Trophoblast cell (in vitro differentiated cells and primary cell): Measurements from ENCODE around the gene CCNC.

ENCODE experiments used
- DNase-seq, 2 donors: peaks; one replicate each; pipeline ENCODE4 v3.0.0-alpha.2; 2016
- H2AFZ ChIP-seq: 2 replicates; pipeline ENCODE4 v1.6.1; 2013; ENCODE audit warnings: low read length, moderate library complexity, mild to moderate bottlenecking; ENCODE audit not compliant: insufficient read depth, poor library complexity
- H2AK5ac ChIP-seq: 2 replicates; pipeline ENCODE4 v1.6.1; 2013; ENCODE audit warnings: mild to moderate bottlenecking, low read length
- H2BK120ac ChIP-seq: 2 replicates; pipeline ENCODE4 v1.6.1; 2013; ENCODE audit warnings: low read length, mild to moderate bottlenecking, moderate library complexity; ENCODE audit not compliant: insufficient read depth, poor library complexity
- H2BK12ac ChIP-seq: 2 replicates; pipeline ENCODE4 v1.6.1; 2013; ENCODE audit warnings: mild to moderate bottlenecking, low read length, moderate library complexity
- H2BK5ac ChIP-seq: 2 replicates; pipeline ENCODE4 v1.6.1; 2013; ENCODE audit warnings: low read length, low read depth, moderate library complexity, mild to moderate bottlenecking; ENCODE audit not compliant: poor library complexity
- H3K14ac ChIP-seq: 2 replicates; pipeline ENCODE4 v1.6.1; 2013; ENCODE audit warnings: mild to moderate bottlenecking, low read length
- H3K18ac ChIP-seq: 2 replicates; pipeline ENCODE4 v1.6.1; 2013; ENCODE audit warnings: mild to moderate bottlenecking, low read length
- H3K23ac ChIP-seq: 2 replicates; pipeline ENCODE4 v1.6.1; 2013; ENCODE audit warnings: low read length
- H3K27ac ChIP-seq: 2 replicates; pipeline ENCODE4 v1.5.1; 2013; ENCODE audit warnings: low read depth, mild to moderate bottlenecking, inconsistent platforms, low read length, moderate library complexity
- H3K27me3 ChIP-seq: 2 replicates; pipeline ENCODE4 v1.6.1; 2013; ENCODE audit warnings: inconsistent platforms, mild to moderate bottlenecking, low read length, moderate library complexity; ENCODE audit not compliant: insufficient read depth
- H3K36me3 ChIP-seq, 2 experiments: 1 replicate in 1 of 2; 2 replicates in 1 of 2; pipeline ENCODE4 v1.6.1; 2013; ENCODE audit warnings: low read length in 2 of 2, mild to moderate bottlenecking in 2 of 2, moderate library complexity in 1 of 2; ENCODE audit not compliant: insufficient read depth in 2 of 2, control insufficient read depth in 1 of 2
- H3K4ac ChIP-seq: 2 replicates; pipeline ENCODE4 v1.6.1; 2013; ENCODE audit warnings: low read depth, mild to moderate bottlenecking, low read length, moderate library complexity
- H3K4me1 ChIP-seq, 2 experiments: 1 replicate in 1 of 2; 2 replicates in 1 of 2; pipeline ENCODE4 v1.6.1; 2013; ENCODE audit warnings: low read length in 2 of 2, mild to moderate bottlenecking in 2 of 2, moderate library complexity in 1 of 2; ENCODE audit not compliant: insufficient read depth in 2 of 2, control insufficient read depth in 1 of 2
- H3K4me2 ChIP-seq: 2 replicates; pipeline ENCODE4 v1.6.1; 2013; ENCODE audit warnings: inconsistent platforms, mild to moderate bottlenecking, low read length, moderate library complexity
- H3K4me3 ChIP-seq: 2 replicates; pipeline ENCODE4 v1.5.1; 2013; ENCODE audit warnings: mild to moderate bottlenecking, low read depth, low read length, inconsistent platforms
- H3K79me1 ChIP-seq: one replicate; pipeline ENCODE4 v1.6.1; 2013; ENCODE audit warnings: low read length
- H3K79me2 ChIP-seq: 2 replicates; pipeline ENCODE4 v1.6.1; 2013; ENCODE audit warnings: low read length, mild to moderate bottlenecking; ENCODE audit not compliant: control insufficient read depth, insufficient read depth, poor library complexity
- H3K9ac ChIP-seq: 2 replicates; pipeline ENCODE4 v1.6.1; 2013; ENCODE audit warnings: mild to moderate bottlenecking, low read length
- H3K9me3 ChIP-seq: 2 replicates; pipeline ENCODE4 v1.6.1; 2013; ENCODE audit warnings: low read depth, mild to moderate bottlenecking, control low read depth, inconsistent platforms, low read length; ENCODE audit not compliant: insufficient read depth
- H4K12ac ChIP-seq: 2 replicates; pipeline ENCODE4 v1.6.1; 2013; ENCODE audit warnings: low read depth, mild to moderate bottlenecking, low read length, moderate library complexity
- H4K8ac ChIP-seq: 2 replicates; pipeline ENCODE4 v1.6.1; 2013; ENCODE audit warnings: low read depth, mild to moderate bottlenecking, low read length, moderate library complexity
- H4K91ac ChIP-seq: one replicate; pipeline ENCODE4 v1.6.1; 2013; ENCODE audit warnings: low read depth, mild to moderate bottlenecking, low read length, moderate library complexity
- WGBS: extraction: QIAGEN DNeasy Blood & Tissue Kit; methylation state at CpG from one replicate; pipeline ENCODE4 v1.1.7; 2013; ENCODE audit warnings: missing lambda C conversion rate; ENCODE audit not compliant: insufficient read length, insufficient coverage; ENCODE audit errors: extremely low coverage; 5-methylcytosine and 5-hydroxymethylcytosine counted together

The CCNC gene

GRCh38 chr6:99613409-99613704 lies 44.9 kb upstream of the CCNC start:
- Histone ChIP-seq H4K8ac (no peak overlapping the region), H4K12ac (no peak overlapping the region), H2BK120ac (no peak overlapping the region), H3K4me3 (peak overlapping the region; percentile 50), H3K4me1 (peaks cover 14 to 18% of the 10 kb centered on the region in 2 experiments), H3K27ac (no peak overlapping the region), H3K14ac (no peak overlapping the region), H3K18ac (no peak overlapping the region), H2AFZ (peak overlapping the region; percentile 81), H2AK5ac (no peak overlapping the region), H3K4ac (no peak overlapping the region), H2BK12ac (no peak overlapping the region), H3K4me2 (peak overlapping the region; percentile 68), H3K36me3 (no peaks in the 10 kb centered on the region), H3K9me3 (peaks cover 12% of the 10 kb centered on the region), H3K27me3 (peaks cover 61% of the 10 kb centered on the region), H3K9ac (no peak overlapping the region), H3K23ac (no peak overlapping the region), H4K91ac (no peak overlapping the region), H2BK5ac (no peak overlapping the region), H3K79me1 (no peaks in the 10 kb centered on the region), H3K79me2 (no peaks in the 10 kb centered on the region)
- peak in 1 of 2 donors; percentile 65 for DNase-seq
- WGBS = no CpG with 5 or more reads among the region's 37 CpGs

- no peak overlapping the region for H3K9ac ChIP-seq
- H2BK12ac ChIP-seq = no peak overlapping the region
- peak overlapping the region; percentile 81 for H2AFZ ChIP-seq
- no peak overlapping the region for H2BK120ac ChIP-seq
- no peak overlapping the region for H4K8ac ChIP-seq
- no peak overlapping the region for H3K27ac ChIP-seq
- H3K79me1 ChIP-seq = no peaks in the 10 kb centered on the region
- no CpG with 5 or more reads among the region's 56 CpGs for WGBS
- H3K23ac ChIP-seq = no peak overlapping the region
- H3K27me3 ChIP-seq = peaks cover 61% of the 10 kb centered on the region
- no peak overlapping the region for H4K91ac ChIP-seq
- H4K12ac ChIP-seq = no peak overlapping the region
- H3K14ac ChIP-seq = no peak overlapping the region
- no peak overlapping the region for H2AK5ac ChIP-seq
- H3K4me3 ChIP-seq = peak overlapping the region; percentile 50
- no peaks in the 10 kb centered on the region for H3K79me2 ChIP-seq
- peak overlapping the region; percentile 68 for H3K4me2 ChIP-seq
- no peak overlapping the region for H3K4ac ChIP-seq
- H3K18ac ChIP-seq = no peak overlapping the region
- H3K9me3 ChIP-seq = peaks cover 11% of the 10 kb centered on the region
- no peak for DNase-seq
- H3K4me1 ChIP-seq = peaks cover 14 to 18% of the 10 kb centered on the region in 2 experiments
- no peak overlapping the region for H2BK5ac ChIP-seq
- no peaks in the 10 kb centered on the region for H3K36me3 ChIP-seq
Observed at GRCh38 chr6:99612551-99613408, 44.3 kb upstream of the CCNC start.

- Histone ChIP-seq H3K36me3 (no peaks in the 10 kb centered on the region), H2BK120ac (no peak overlapping the region), H3K9me3 (peaks cover 11% of the 10 kb centered on the region), H3K27me3 (peaks cover 69% of the 10 kb centered on the region), H2AFZ (no peak overlapping the region), H3K4me3 (no peak overlapping the region), H3K79me2 (no peaks in the 10 kb centered on the region), H2BK5ac (no peak overlapping the region), H3K79me1 (no peaks in the 10 kb centered on the region), H3K14ac (no peak overlapping the region), H4K12ac (no peak overlapping the region), H3K27ac (no peak overlapping the region), H3K23ac (no peak overlapping the region), H2AK5ac (no peak overlapping the region), H3K4me2 (no peak overlapping the region), H4K91ac (no peak overlapping the region), H3K4me1 (peaks cover 14 to 18% of the 10 kb centered on the region in 2 experiments), H3K18ac (no peak overlapping the region), H3K9ac (no peak overlapping the region), H3K4ac (no peak overlapping the region), H2BK12ac (no peak overlapping the region), H4K8ac (no peak overlapping the region)
- no CpG with 5 or more reads among the region's 3 CpGs for WGBS
- DNase-seq = no peak
Observed at GRCh38 chr6:99611148-99611547, 42.7 kb upstream of the CCNC start.

- no peak overlapping the region for H2BK5ac ChIP-seq
- H2BK12ac ChIP-seq = no peak overlapping the region
- no peak for DNase-seq
- H3K27ac ChIP-seq = no peak overlapping the region
- H4K91ac ChIP-seq = no peak overlapping the region
- H3K4me3 ChIP-seq = no peak overlapping the region
- no peak overlapping the region for H3K18ac ChIP-seq
- peaks cover 14 to 18% of the 10 kb centered on the region in 2 experiments for H3K4me1 ChIP-seq
- no CpG with 5 or more reads among the region's 2 CpGs for WGBS
- no peaks in the 10 kb centered on the region for H3K36me3 ChIP-seq
- H3K79me2 ChIP-seq = no peaks in the 10 kb centered on the region
- no peak overlapping the region for H3K23ac ChIP-seq
- H3K9me3 ChIP-seq = peaks cover 15% of the 10 kb centered on the region
- no peak overlapping the region for H2BK120ac ChIP-seq
- H3K4me2 ChIP-seq = no peak overlapping the region
- H3K79me1 ChIP-seq = no peaks in the 10 kb centered on the region
- H4K12ac ChIP-seq = no peak overlapping the region
- no peak overlapping the region for H3K14ac ChIP-seq
- no peak overlapping the region for H2AK5ac ChIP-seq
- H3K4ac ChIP-seq = no peak overlapping the region
- peaks cover 80% of the 10 kb centered on the region for H3K27me3 ChIP-seq
- H4K8ac ChIP-seq = no peak overlapping the region
- no peak overlapping the region for H2AFZ ChIP-seq
- no peak overlapping the region for H3K9ac ChIP-seq
Observed at GRCh38 chr6:99609905-99610489, 41.5 kb upstream of the CCNC start.
